ENCODE measurements around the gene CCDC3.

DNA sequence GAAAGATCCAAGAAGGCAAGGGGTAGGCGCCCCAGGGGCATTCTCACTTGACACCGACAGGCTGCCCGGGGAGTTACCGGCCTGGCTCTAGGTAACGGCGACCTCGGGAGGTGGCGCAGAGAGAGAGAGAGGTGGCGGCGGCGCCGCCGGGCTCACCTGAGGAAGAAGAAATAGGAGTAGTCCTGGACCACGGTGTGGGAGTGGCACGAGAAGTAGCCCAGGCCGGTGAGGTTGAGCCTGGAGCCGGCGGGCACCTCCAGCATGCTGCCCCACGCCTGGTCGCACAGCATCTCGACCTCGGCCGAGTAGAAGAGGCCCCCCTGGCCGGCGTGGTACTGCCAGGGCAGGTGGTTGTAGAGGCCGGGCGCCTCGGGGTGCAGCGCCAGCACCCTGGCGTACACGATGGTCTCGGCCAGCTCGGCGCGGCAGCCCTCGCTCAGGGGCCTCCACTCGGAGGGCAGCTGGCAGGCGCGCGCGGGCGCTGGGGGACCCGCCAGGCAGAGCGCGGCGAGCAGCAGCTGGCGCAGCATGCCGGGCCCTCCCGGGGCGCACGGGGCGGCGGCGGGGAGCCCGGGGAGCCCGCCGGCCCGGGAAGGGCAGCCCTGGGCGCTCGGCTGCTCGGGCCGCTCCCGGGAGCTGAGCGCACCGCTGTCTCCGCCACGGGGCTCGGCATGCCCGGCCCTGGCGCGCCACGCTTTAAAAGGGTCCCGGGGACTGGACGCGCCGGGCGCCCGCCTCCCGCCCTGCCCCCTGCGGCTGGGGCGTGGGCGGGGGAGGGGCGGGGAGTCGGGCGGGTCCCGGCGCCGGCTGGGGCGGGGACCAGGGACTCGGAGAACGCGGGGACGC is at the start of gene CCDC3:
- TF ChIP-seq BHLHE40 (IDR thresholded peaks at IDR 0.05; ENCODE audit: borderline replicate concordance) (no peak), FOXK2 (IDR thresholded peaks at IDR 0.05) (no peak)

Data from HEK293T (cell line).